Left lung (tissue), 10 donors: ENCODE data around the gene IDI2. TPM values are rescaled to one million over a fixed set of nuclear protein-coding genes. Genes with fewer than 3 reads are reported as not detected.

Source experiments
- ATAC-seq: fragments of 200-7000 bp; cut with Tn5 transposase; one replicate; pipeline ENCODE4 v1.9.1; 2020; ENCODE audit warnings: moderate library complexity
- DNase-seq, 4 donors: peaks; one replicate each; pipeline ENCODE4 v3.0.0-alpha.2; 2013 to 2020
- H3K27ac ChIP-seq, 2 donors: fragments of 200-600 bp; sonication (generic) in 1 of 2; one replicate each; pipeline versions ENCODE4 v1.5.0 to v1.8.0; 2020 to 2021
- H3K27me3 ChIP-seq, 2 donors: fragments of 200-600 bp; sonication (generic) in 1 of 2; one replicate each; pipeline versions ENCODE4 v1.5.0 to v1.8.0; 2020 to 2021
- H3K36me3 ChIP-seq, 2 donors: fragments of 200-600 bp; sonication (generic) in 1 of 2; one replicate each; pipeline versions ENCODE4 v1.5.0 to v1.8.0; 2020 to 2021
- H3K4me1 ChIP-seq, 2 donors: fragments of 200-600 bp; one replicate each; pipeline ENCODE4 v1.8.0; 2021
- H3K4me3 ChIP-seq, 2 donors: fragments of 200-600 bp; sonication (generic) in 1 of 2; one replicate each; pipeline versions ENCODE4 v1.5.0 to v1.8.0; 2020 to 2021; ENCODE audit warnings: mild to moderate bottlenecking in 1 of 2
- H3K9me3 ChIP-seq, 2 donors: fragments of 200-600 bp; sonication (generic) in 1 of 2; one replicate each; pipeline versions ENCODE4 v1.5.0 to v1.8.0; 2020 to 2021
- CTCF ChIP-seq, 2 donors: fragments of 200-600 bp; sonication (generic) in 1 of 2; IDR thresholded peaks; one replicate each; pipeline versions ENCODE4 v1.5.0 to v1.8.0; 2021; ENCODE audit warnings: antibody characterized with exemption in 2 of 2
- intact Hi-C, 2 donors: fragments of 100-400 bp; cut with DNase I; formaldehyde crosslinking; loops; one replicate each; pipeline versions ENCODE4 v1.11.2 to v1.14.2; 2022
- polyA plus RNA-seq, 6 donors: library from polyadenylated mRNA; unstranded; fragments of 120-200 nt; gene quantifications; one replicate each; pipeline ENCODE4 v1.2.1, GENCODE V29; 2013; ENCODE audit not compliant: insufficient read length in 6 of 6
- total RNA-seq, 2 donors: library from RNA; stranded (reverse); fragmentation: NEBNext Ultra II Directional; extraction: Animal tissue kit (Norgen Biotek cat#: 25700); gene quantifications; one replicate each; pipeline ENCODE4 v1.2.1, GENCODE V29; 2021
- donor health status: DM: no; HTN: yes; CAD: no.
- donor health status: DM: no; HTN: no; CAD: no.

IDI2 gene
- total and polyA plus RNA-seq, 8 donors: 0.17 to 0.24 (median 0.17) TPM; not detected in 5

DNA sequence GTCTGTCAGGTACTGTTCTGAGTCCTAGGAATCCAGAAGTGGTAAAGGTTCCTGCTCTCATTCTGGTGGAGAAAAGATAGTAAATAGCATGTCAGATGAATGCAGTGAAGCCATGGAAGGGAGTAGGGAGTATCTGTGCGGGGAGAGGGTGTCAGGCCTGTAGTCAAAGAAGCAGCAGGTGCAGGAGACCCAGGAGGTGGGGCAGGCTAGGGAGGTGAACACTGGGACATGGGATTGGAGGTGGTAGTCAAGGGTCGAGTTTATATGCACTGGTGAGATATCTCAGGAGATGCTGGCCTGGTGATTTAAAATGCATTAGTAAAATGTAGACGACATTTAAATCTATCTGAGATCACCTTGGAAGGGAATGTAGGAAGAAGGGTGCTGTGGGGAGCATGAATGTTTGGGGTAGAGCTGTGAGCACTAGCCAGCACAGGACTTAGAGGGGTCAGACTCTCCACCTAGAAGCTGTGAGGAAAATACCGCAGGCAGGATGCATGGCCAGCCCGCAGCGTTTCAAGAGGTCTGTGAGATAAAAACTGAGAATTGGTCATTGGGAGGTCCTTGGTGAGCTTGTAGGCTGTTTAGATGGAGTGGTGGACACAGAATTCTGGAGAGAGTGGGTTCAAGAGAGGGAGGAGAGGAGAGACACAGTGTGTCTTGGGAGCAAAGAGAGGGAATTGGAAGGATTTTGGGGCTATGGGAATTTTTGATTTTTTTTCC lies 30.7 kb downstream of the IDI2 start:
- DNase-seq (no peak), ATAC-seq (no peak)
- Histone ChIP-seq H3K4me3 (no peak overlapping the region), H3K27ac (no peak overlapping the region), H3K27me3 (no peaks in the 10 kb centered on the region), H3K9me3 (no peaks in the 10 kb centered on the region), H3K4me1 (peaks cover 0 to 12% of the 10 kb centered on the region in 2 donors), H3K36me3 (peaks cover 0 to 83% of the 10 kb centered on the region in 2 donors)
- intact Hi-C loops: no loop called here
- no peak for TF ChIP-seq CTCF (IDR thresholded peaks at IDR 0.05)

DNA sequence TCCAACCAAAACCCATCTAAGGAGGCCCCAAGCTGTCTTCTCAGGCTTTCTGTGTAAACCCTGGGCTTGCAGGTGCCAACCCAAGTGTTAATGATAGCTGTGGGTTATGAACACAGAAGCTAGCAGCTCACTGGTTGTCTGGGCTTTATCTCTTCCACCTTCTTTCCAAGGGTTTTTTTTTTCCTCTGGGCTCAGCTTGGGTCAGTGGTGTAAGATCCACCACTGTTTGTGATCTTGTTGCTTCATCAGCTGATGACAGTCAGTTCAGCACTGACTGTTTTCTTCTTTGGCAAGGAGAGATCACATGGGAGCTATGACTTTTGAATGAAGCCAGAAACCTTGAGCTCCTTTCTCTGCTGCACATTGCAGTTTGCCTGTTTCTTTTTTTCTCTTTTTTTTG lies 32.8 kb downstream of the IDI2 start:
- no peak for TF ChIP-seq CTCF (IDR thresholded peaks at IDR 0.05)
- Histone ChIP-seq H3K36me3 (peaks cover 0 to 62% of the 10 kb centered on the region in 2 donors), H3K4me3 (no peak overlapping the region), H3K27me3 (no peaks in the 10 kb centered on the region), H3K9me3 (no peaks in the 10 kb centered on the region), H3K4me1 (peaks cover 7 to 23% of the 10 kb centered on the region in 2 donors), H3K27ac (no peak overlapping the region)
- intact Hi-C loops: no loop called here
- DNase-seq (no peak), ATAC-seq (no peak)

- no peak for TF ChIP-seq CTCF (IDR thresholded peaks at IDR 0.05)
- H3K4me3 ChIP-seq: no peak overlapping the region
- intact Hi-C loops: no loop called here
- ATAC-seq (no peak), DNase-seq (no peak)
- H3K27me3 ChIP-seq: no peaks in the 10 kb centered on the region
- no peak overlapping the region for H3K27ac ChIP-seq
- H3K36me3 ChIP-seq: peaks cover 0 to 58% of the 10 kb centered on the region in 2 donors
- H3K9me3 ChIP-seq: no peaks in the 10 kb centered on the region
- H3K4me1 ChIP-seq: peaks cover 7 to 25% of the 10 kb centered on the region in 2 donors
Observed at GRCh38 chr10:992467-992866, 33.2 kb downstream of the IDI2 start.

- H3K4me3 ChIP-seq: no peak overlapping the region
- peaks cover 0 to 42% of the 10 kb centered on the region in 2 donors for H3K36me3 ChIP-seq
- peaks cover 7 to 40% of the 10 kb centered on the region in 2 donors for H3K4me1 ChIP-seq
- ATAC-seq (no peak), DNase-seq (no peak)
- H3K9me3 ChIP-seq: no peaks in the 10 kb centered on the region
- intact Hi-C loops: no loop called here
- no peaks in the 10 kb centered on the region for H3K27me3 ChIP-seq
- TF ChIP-seq CTCF (IDR thresholded peaks at IDR 0.05): no peak
- H3K27ac ChIP-seq: no peak overlapping the region
Observed at GRCh38 chr10:990808-991207, 34.9 kb downstream of the IDI2 start.

- intact Hi-C loops: no loop called here
- Histone ChIP-seq H3K4me3 (peak overlapping the region; percentile 87 to 95), H3K27ac (peak overlapping the region; percentile 87 to 91), H3K36me3 (peaks cover 0 to 23% of the 10 kb centered on the region in 2 donors), H3K9me3 (no peaks in the 10 kb centered on the region), H3K27me3 (no peaks in the 10 kb centered on the region), H3K4me1 (peaks cover 7 to 43% of the 10 kb centered on the region in 2 donors)
- no peak for DNase-seq
- no peak for ATAC-seq
- TF ChIP-seq CTCF (IDR thresholded peaks at IDR 0.05): no peak
Observed at GRCh38 chr10:988667-989545, 36.8 kb downstream of the IDI2 start.
